GM23248 (cell line): ENCODE data around the gene TLE6. TPM values are rescaled to one million over a fixed set of nuclear protein-coding genes. Genes with fewer than 3 reads are reported as not detected.
A peak's percentile ranks its signal among the peaks of the same experiment; 100 is the strongest.

ENCODE experiments used
- DNase-seq: peaks from one replicate; pipeline ENCODE4 v3.0.0-alpha.2; 2015
- H2AFZ ChIP-seq: fragments of 200-600 bp; sonication (generic); 2 replicates; pipeline ENCODE4 v1.6.1; 2016; ENCODE audit warnings: antibody characterized with exemption
- H3F3A ChIP-seq: fragments of 200-600 bp; sonication (generic); 2 replicates; pipeline ENCODE4 v1.6.1; 2016; ENCODE audit warnings: mild to moderate bottlenecking, antibody characterized with exemption, mixed run types; ENCODE audit not compliant: insufficient read depth
- H3K27ac ChIP-seq: fragments of 200-600 bp; sonication (generic); 2 replicates; pipeline ENCODE4 v1.5.1; 2016; ENCODE audit warnings: mild to moderate bottlenecking
- H3K27me3 ChIP-seq: fragments of 200-600 bp; sonication (generic); replicated peaks from 2 replicates; pipeline ENCODE4 v1.6.1; 2016; ENCODE audit warnings: mild to moderate bottlenecking; ENCODE audit not compliant: insufficient read depth
- H3K36me3 ChIP-seq: fragments of 200-600 bp; sonication (generic); 2 replicates; pipeline ENCODE4 v1.6.1; 2016; ENCODE audit warnings: low read depth, mild to moderate bottlenecking
- H3K4me1 ChIP-seq: fragments of 200-600 bp; sonication (generic); 2 replicates; pipeline ENCODE4 v1.6.1; 2016; ENCODE audit warnings: mild to moderate bottlenecking; ENCODE audit not compliant: insufficient read depth
- H3K4me2 ChIP-seq: fragments of 200-600 bp; sonication (generic); one replicate; pipeline ENCODE4 v1.6.1; 2016; ENCODE audit warnings: mild to moderate bottlenecking; ENCODE audit not compliant: unreplicated experiment
- H3K4me3 ChIP-seq: fragments of 200-600 bp; sonication (generic); 2 replicates; pipeline ENCODE4 v1.5.1; 2016; ENCODE audit warnings: mild to moderate bottlenecking
- H3K79me2 ChIP-seq: fragments of 200-600 bp; sonication (generic); 2 replicates; pipeline ENCODE4 v1.6.1; 2016; ENCODE audit warnings: mild to moderate bottlenecking; ENCODE audit not compliant: insufficient read depth
- H3K9ac ChIP-seq: fragments of 200-600 bp; sonication (generic); 2 replicates; pipeline ENCODE4 v1.6.1; 2016; ENCODE audit warnings: mild to moderate bottlenecking
- H3K9me2 ChIP-seq: fragments of 200-600 bp; sonication (generic); 2 replicates; pipeline ENCODE4 v1.6.1; 2016; ENCODE audit warnings: mixed run types, mild to moderate bottlenecking, moderate library complexity; ENCODE audit not compliant: insufficient read depth
- H3K9me3 ChIP-seq: fragments of 200-600 bp; sonication (generic); one replicate; pipeline ENCODE4 v1.6.1; 2017; ENCODE audit warnings: low read depth
- H4K20me1 ChIP-seq: fragments of 200-600 bp; sonication (generic); 2 replicates; pipeline ENCODE4 v1.6.0; 2016; ENCODE audit not compliant: insufficient read depth
- EZH2 ChIP-seq: fragments of 200-600 bp; sonication (generic); IDR thresholded peaks from 2 replicates; pipeline ENCODE4 v1.6.1; 2018; ENCODE audit warnings: antibody characterized with exemption, mild to moderate bottlenecking; ENCODE audit not compliant: insufficient read depth, poor library complexity, severe bottlenecking
- EZH2phosphoT487 ChIP-seq: fragments of 200-600 bp; sonication (generic); IDR thresholded peaks from 2 replicates; pipeline ENCODE4 v1.6.1; 2018; ENCODE audit warnings: antibody characterized with exemption, moderate library complexity, mild to moderate bottlenecking, low read depth; ENCODE audit not compliant: insufficient read depth
- WGBS, 2 experiments: methylation state at CpG; one replicate each; pipeline ENCODE4 v1.1.6; 2015 to 2017; ENCODE audit warnings: low lambda C conversion rate in 2 of 2, low coverage in 1 of 2; ENCODE audit errors: missing lambda C conversion rate in 2 of 2; 5-methylcytosine and 5-hydroxymethylcytosine counted together
- in situ Hi-C: fragments of 300-500 bp; cut with MboI; formaldehyde crosslinking; loops from 2 replicates; pipeline ENCODE4 v1.15.0; 2020
- polyA plus RNA-seq: library from polyadenylated mRNA; unstranded; fragments of >200 nt; fragmentation: Nextera tagmentation; extraction: Ambion mirVana; gene quantifications from 2 replicates; pipeline ENCODE4 v1.2.1, GENCODE V29; 2016
- total RNA-seq: library from RNA; depleted of rRNA; stranded (reverse); fragments of >200 nt; shearing (Covaris generic); gene quantifications from 2 replicates; pipeline ENCODE4 v1.2.3, GENCODE V29; 2014

Gene TLE6
- total and polyA plus RNA-seq, 2 experiments from 2014 or later = 0.21 to 0.65 TPM

GRCh38 chr19:2982561-2982960 is 5.2 kb downstream of the TLE6 start:
- no peaks in the 10 kb centered on the region for H3K9me3 ChIP-seq
- H3K9ac ChIP-seq = no peak overlapping the region
- H3K79me2 ChIP-seq = no peaks in the 10 kb centered on the region
- no peaks in the 10 kb centered on the region for H3K36me3 ChIP-seq
- no peaks in the 10 kb centered on the region; the same call in 1 of the 2 replicates for H3F3A ChIP-seq
- no peak for TF ChIP-seq EZH2
- TF ChIP-seq EZH2phosphoT487 = no peak
- no peak overlapping the region for H3K4me3 ChIP-seq
- WGBS, 2 experiments = 51 to 58% methylated on average over 8 of the region's 8 CpGs
- DNase-seq = no peak
- H2AFZ ChIP-seq = 0 out of 2 replicates have a peak overlapping the region, but pooled peaks have one; percentile 60
- H3K4me2 ChIP-seq = no peak overlapping the region
- H3K27me3 ChIP-seq = no peaks in the 10 kb centered on the region
- H3K9me2 ChIP-seq = no peaks in the 10 kb centered on the region
- in situ Hi-C loops = no loop called here
- H3K4me1 ChIP-seq = peaks cover 14% of the 10 kb centered on the region; the same call in 1 of the 2 replicates
- no peaks in the 10 kb centered on the region for H4K20me1 ChIP-seq
- no peak overlapping the region for H3K27ac ChIP-seq

- Histone ChIP-seq H3K9ac (no peak overlapping the region), H3K4me3 (no peak overlapping the region), H3K9me2 (no peaks in the 10 kb centered on the region), H3K79me2 (no peaks in the 10 kb centered on the region), H3K9me3 (no peaks in the 10 kb centered on the region), H3K27ac (peak overlapping the region; percentile 25; the same call in 1 of the 2 replicates), H3K36me3 (no peaks in the 10 kb centered on the region), H3K4me1 (peaks cover 14% of the 10 kb centered on the region; the same call in 1 of the 2 replicates), H3F3A (no peaks in the 10 kb centered on the region; the same call in 1 of the 2 replicates), H4K20me1 (no peaks in the 10 kb centered on the region), H2AFZ (peak overlapping the region; percentile 60), H3K27me3 (no peaks in the 10 kb centered on the region), H3K4me2 (peak overlapping the region; percentile 54)
- DNase-seq = peak; percentile 86
- in situ Hi-C loops = no loop called here
- TF ChIP-seq EZH2phosphoT487 = no peak
- no peak for TF ChIP-seq EZH2
- 5 to 9% methylated on average over 10 of the region's 10 CpGs for WGBS, 2 experiments
Measured at GRCh38 chr19:2982983-2983350, 5.6 kb downstream of the TLE6 start.

- Histone ChIP-seq H3F3A (no peaks in the 10 kb centered on the region), H3K4me2 (peak overlapping the region; percentile 54), H3K27ac (peak overlapping the region; percentile 25; the same call in 1 of the 2 replicates), H3K79me2 (no peaks in the 10 kb centered on the region), H3K4me3 (peak overlapping the region; percentile 57), H3K9me3 (no peaks in the 10 kb centered on the region), H4K20me1 (no peaks in the 10 kb centered on the region), H2AFZ (peak overlapping the region; percentile 60), H3K9me2 (no peaks in the 10 kb centered on the region), H3K4me1 (peaks cover 14% of the 10 kb centered on the region; the same call in 1 of the 2 replicates), H3K27me3 (no peaks in the 10 kb centered on the region), H3K9ac (peak overlapping the region; percentile 19; the same call in 1 of the 2 replicates), H3K36me3 (no peaks in the 10 kb centered on the region)
- peak; percentile 56 for DNase-seq
- no peak for TF ChIP-seq EZH2
- TF ChIP-seq EZH2phosphoT487 = no peak
- WGBS, 2 experiments = 9 to 12% methylated on average over 17 to 24 of the region's 24 CpGs
- in situ Hi-C loops = no loop called here
Measured at GRCh38 chr19:2983351-2984214, 6.2 kb downstream of the TLE6 start.

GRCh38 chr19:2984215-2984528 is 6.8 kb downstream of the TLE6 start:
- H3K36me3 ChIP-seq = no peaks in the 10 kb centered on the region
- H3K79me2 ChIP-seq = no peaks in the 10 kb centered on the region
- peaks cover 14% of the 10 kb centered on the region; the same call in 1 of the 2 replicates for H3K4me1 ChIP-seq
- H3K4me3 ChIP-seq = peak overlapping the region; percentile 57
- H3F3A ChIP-seq = no peaks in the 10 kb centered on the region
- peak overlapping the region; percentile 60 for H2AFZ ChIP-seq
- H3K27ac ChIP-seq = no peak overlapping the region
- H3K27me3 ChIP-seq = no peaks in the 10 kb centered on the region
- no peaks in the 10 kb centered on the region for H4K20me1 ChIP-seq
- H3K9me3 ChIP-seq = no peaks in the 10 kb centered on the region
- DNase-seq = peak; percentile 74
- WGBS, 2 experiments = 1% methylated on average over 10 to 14 of the region's 14 CpGs
- in situ Hi-C loops = no loop called here
- peak overlapping the region; percentile 54 for H3K4me2 ChIP-seq
- H3K9ac ChIP-seq = peak overlapping the region; percentile 19; the same call in 1 of the 2 replicates
- no peaks in the 10 kb centered on the region for H3K9me2 ChIP-seq
- no peak for TF ChIP-seq EZH2phosphoT487
